HG03520 (cell line): ENCODE measurements around the gene PGC.

ENCODE experiments used
- ATAC-seq: cut with Tn5 transposase; IDR thresholded peaks from one replicate; pipeline ENCODE4 v1.9.1; 2021; ENCODE audit warnings: mild to moderate bottlenecking, moderate library complexity; ENCODE audit not compliant: unreplicated experiment

PGC gene

DNA sequence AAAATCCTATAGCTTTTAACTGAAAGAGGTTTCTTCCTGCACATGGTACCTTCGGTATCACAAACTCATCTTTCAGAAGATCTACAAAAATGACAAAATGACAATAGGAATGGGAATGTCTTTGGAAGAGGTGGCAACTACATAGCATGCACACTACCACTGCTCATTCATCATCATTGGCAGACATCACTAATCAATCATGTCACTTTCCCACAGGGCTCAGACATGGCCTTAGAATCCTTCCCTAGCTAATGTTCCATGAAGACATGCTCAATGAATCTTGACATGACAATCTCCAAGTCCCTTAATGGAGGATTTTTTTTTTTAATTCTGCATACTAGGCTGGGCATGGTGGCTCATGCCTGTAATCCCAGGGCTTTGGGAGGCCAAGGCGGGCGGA lies 3.2 kb upstream of the PGC start:
- ATAC-seq = no peak

DNA sequence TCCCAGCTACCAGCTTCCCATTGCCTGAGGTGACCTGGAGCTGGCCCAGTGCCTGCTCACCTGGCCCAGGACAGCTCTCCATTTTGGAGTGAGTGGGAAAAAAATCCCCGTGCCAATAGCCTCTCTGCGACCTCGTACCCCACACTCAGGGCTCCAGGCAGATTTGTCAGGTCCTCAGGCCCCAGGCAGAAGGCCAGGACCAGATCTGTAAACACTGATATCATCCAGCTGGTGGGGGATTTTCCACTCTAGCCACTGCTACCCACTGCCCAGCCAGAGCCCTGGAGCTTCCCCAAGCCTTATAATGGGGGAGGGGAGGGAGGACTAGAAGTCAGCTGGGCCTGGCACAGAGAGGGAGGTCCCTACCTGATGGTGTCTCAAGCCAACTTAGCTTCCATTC lies 1.3 kb upstream of the PGC start:
- no peak for ATAC-seq

DNA sequence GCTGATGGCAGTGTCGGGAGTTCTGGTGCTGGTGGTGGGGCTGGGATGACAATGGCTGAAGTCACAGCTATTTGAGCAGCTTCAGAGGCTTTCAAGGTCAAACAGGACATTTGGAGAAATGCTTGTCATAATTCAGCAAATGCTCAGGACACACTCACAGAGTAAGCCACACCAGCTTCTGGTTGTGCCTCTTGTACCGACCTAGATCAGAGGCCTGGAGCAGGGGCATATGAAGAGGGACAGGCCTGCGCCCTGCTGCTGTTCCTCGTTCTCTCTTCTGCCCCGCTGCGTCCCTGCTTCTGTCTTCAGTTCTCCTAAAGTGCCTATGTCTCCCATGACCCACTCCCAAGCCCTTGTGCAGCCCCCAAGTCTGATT lies 893 bp upstream of the PGC start:
- ATAC-seq = no peak

DNA sequence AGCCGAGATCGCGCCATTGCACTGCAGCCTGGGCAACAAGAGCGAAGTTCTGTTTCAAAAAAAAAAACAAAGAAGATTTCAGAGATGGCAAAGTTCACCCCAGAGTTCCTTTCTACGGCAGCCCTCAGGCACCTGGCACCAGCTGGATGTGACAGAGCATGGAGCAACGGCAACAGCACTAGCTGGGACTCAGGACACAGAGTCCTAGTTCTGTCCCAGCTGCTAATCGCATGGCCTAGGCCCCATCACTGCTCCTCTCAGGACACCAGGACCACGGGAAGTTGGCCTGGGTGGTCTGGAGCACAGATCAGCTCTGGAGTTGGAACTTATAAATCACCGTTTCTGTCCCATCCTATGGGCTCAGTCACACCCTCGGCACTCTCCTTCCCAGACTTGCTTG lies 1.1 kb downstream of the PGC start:
- no peak for ATAC-seq

DNA sequence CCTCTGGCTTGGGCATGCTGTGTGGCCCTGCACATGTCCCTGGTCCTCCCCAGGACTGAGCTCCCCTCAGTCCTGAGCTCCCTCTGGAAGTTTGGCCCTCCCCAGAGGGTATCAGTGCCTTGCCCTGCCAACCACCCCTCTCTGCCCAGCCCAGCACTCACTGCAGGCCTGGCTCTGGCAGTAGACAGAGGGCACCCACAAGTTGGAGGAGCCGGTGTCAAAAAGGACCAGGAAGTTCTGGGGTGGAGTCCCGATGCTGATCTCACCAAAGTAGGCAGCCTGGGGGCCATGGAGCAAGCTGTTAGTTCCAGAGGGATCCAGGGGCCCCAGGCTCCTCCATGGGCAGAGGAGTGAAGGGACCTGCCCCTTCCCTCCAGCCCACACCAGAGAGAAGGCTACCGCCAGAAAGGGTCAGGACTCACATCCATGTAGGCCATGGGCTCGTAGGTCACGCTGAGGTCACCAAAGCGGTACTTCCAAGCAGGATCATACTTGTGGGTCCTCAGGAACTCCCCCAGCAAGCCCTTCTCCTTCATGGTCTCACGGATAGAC lies 2.9 kb downstream of the PGC start:
- no peak for ATAC-seq

DNA sequence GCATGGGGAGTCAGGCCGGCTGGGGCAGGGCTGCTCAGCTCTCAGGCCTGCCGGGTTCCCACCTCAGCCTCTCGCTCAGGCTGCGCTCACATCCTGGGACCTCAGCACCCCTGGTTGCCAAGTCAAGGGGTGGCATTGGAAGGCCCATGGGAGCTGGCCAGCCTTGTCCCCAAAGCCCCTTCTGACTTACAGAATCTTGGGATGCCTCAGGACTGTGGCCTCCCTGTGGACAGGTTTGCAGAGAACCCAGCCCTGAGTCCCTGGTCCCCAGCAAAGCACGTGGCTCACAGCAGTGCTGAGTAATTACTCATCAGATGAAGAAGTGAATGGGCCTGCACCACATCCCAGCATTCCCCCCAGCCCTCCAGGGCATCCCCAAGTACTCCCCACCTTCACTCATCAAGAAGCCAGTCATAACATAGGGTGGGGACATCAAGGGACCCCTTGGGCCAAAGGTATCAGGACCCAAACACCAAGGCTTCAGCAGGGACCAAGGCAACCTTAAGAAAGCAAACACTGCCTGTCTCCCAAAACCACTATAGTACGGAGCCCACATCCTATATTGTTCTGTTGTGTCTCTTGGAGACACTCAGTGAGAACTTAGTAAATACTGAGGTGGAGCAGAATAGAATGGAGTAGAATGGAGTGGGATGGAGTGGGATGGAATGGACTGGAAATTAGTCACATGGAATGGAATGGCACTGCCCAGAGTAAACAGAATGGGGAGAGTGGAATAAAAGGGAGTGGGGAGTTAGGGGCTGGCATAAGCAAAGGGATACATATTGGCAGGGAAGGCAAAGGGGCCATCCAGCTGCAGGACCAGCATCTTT lies 3.6 kb downstream of the PGC start:
- no peak for ATAC-seq

DNA sequence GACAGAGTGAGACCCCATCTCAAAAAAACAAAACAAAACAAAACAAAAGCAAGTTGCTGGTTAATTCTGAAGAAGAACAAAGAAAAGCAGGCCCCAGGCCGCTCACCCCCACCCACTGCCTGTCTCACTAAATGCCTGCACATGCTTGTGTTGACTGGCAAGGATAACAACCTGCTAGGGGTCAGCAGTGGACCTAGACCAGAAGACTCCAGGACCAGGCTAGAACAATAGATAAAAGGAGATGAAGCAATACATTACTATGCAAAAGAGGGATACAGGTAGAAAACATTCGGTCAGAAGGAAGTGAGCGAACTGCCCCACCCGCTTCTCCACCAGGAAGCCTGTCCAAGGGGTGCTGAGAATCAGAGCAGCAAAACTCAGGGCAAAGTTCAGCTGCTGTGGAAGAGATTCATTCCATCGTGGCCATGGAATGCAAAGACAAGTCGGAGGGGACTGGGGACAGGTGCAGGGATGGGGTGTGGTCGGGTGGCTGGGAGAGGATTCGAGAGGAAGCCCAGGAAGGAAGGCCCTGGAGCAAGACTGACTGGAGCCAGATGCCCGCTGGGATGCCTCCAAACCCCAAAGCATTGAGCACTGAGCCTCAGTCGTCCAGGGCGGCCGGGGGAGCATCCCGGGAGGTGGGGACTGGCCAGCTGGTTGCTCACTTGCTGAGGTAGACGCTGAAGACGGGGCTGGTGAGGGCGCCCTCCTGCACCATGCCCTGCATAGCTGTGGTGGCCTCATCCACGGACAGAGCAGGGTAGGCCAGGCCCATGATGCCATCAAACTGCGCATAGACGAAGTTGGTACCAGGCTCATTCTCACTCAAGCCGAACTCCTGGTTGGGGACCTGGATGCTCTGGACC lies 5.3 kb downstream of the PGC start:
- no peak for ATAC-seq

DNA sequence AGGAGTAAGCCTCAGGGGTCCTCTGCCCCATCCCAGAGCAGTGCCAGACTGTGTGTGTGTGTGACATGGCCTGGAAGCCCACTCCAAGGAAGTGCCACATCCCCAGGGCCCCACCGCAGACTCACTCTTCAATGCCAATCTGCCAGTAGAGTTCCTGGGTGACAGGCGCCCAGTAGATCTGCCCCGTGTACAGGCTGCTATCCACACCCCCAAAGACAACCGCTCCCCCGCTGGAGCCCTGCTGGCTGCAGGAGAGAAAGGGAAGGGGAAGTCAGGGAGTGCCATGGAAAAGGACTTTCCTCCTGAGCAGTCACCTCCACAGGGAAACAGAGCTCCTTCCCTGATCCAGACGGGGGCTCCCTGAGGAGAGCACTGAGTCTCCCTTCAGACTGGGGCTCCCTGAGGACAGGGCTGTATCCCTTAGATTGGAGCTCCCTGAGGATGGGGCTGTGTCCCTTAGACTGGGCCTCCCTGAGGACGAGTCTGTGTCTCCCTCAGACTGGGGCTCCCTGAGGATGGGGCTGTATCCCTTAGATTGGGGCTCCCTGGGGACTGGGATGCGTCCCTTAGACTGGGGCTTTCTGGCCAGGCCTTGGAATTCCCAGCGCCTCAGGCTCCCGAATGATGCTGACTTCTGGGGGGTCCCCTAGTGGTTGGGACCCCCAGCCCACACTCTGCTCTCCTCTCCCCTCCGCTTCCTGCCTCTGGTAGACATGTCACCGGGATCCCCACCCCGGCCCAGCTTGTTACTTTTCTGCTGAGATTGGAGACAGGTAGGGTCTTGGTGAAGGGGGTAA lies 6.6 kb downstream of the PGC start:
- no peak for ATAC-seq

DNA sequence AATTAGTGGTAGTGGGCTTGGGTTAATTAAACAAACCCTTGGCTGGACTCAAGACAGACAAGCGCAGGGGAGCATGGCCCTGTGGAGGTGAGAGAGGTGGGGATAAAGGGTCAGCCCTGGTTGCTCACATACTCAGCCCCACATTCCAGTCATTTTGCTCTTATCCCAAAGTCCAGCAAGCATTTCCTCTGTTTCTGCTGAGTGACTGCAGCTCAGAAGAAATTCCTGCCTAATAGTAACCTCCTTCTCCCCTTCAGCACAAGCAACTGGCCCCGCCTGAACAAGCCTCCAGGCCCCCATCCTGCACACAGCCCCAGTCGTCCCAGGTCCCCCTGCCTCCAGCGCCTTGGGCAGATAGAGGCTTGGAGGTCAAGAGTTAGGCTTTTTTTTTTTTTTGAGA lies 8.2 kb downstream of the PGC start:
- no peak for ATAC-seq

DNA sequence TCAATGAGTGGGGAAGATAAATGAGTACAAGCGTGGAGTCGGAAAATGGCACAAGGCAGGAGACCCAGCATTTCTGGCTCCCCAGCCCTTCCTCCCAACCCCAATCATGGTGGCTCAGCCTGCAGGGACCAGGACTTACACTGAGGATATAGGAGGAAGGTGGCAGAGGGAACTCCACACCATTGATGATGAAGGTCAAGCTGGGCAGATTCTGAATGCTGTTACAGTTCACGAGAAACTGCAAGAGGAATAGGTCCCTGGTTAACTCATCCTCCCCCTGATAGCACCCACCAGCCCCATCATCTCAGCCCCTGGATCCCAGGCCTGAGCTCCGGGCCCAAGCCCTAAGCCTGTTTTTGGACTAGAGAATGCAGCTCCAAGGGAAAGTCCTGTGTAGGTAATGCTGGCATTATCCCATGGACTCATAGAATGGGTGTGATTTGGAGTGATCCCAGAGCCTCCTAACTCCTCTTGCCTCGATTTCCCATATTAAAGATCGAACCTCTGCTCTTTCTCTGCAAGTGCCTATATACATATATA lies 9.5 kb downstream of the PGC start:
- no peak for ATAC-seq

DNA sequence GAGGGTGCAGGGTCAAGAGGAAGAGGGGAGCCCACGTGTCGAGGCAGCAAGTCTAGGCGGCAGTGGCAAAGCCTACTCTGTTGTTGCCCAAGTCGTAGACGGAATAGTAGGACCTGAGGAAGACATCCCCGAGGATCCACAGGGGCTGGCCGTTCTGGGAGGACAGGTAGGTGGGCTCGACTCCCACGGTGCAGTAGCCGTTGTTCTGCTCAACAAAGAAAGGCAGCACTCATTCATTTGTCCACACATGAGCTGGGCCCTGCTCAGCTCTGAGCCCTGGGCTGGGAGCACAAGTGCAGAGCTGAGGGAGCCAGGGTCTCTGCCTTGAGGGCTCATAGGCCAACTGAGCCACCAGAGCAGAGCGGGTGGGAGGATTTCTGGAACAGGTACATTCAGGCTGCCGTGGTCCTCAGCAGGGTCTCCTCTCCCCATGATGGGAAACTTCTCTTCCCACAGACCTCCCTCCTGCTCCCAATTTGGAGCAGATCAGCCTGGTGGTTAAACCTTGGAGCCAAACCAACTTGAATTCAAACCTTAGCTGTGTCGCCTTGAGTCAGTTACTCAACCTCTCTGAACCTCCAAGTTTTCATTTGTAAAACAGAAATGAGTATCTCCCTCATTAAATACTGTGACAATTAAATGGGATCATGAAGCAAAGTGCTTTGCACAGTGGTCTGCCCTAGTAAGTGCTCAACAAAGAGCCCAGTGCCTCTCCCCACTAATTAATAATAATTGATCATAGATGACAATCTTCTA lies 10.2 kb downstream of the PGC start:
- no peak for ATAC-seq

DNA sequence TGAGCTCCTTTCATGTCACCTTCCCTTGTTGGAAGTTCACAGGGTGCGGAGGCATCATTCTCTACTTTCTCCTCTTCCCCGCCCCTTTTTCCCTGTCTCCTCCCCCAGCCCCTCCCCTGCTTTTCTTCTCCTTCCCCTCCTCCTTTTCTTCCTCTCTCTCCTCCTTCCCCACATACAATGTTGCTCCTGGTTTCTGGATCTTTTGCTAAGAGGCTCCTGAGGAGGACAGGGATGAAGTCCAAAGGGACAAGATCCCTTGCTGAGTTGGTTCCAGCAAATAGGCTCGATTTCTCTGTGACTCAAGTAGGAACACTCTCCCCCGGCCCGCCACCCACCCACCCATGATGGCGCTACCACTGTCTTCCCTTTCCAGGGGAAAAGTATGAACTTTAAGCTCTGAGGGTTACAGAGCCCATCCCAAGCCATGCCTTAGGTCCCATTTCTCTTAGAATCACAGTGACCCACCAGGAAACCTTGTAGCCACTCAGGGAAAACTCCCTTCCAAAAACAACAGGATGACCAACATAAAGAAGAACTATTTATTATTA lies 10.9 kb downstream of the PGC start:
- no peak for ATAC-seq

DNA sequence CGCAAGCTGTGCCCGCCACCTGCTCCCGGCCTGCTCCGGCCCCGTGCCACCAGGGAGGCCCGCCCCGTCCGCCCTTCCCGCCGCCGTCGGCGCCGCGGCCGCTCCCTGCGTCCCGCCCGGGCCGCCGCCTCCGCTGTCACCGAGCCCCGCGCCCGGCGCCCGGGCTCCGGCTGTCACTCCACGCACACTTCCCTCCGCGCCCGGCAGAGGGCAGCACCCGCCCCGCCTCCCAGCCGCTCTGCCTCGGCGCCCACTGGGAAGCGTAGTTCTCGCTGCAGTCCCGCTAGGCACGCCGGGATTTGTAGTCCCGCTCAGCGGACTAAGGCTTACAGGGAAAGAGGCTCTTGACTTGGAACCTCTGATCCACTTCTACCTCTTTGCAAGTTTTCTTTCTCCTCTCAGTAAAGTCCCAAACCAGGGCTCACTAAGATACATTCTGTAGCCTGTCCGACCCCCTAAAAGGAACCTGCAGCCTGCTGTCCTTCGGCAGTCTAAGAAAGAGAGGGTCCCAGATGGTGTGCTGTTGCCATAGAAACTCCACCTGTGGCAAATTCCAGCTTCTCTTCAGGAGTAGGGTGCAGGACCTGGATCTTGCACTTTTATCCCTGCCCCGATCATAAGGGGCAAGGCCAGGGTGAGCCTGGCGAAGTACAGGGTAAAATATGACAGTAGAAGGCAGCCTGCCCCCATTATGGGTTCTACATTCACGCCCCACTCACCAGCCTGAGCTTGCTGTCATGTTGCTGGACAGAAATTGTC lies 11.6 kb downstream of the PGC start, which contains the start of gene TFEB:
Gene TFEB (minus strand): TSS at position 182 of the 759 bp plus-strand sequence. CDS start 44,395 bp downstream, outside the sequence.
- ATAC-seq = peak; percentile 44

DNA sequence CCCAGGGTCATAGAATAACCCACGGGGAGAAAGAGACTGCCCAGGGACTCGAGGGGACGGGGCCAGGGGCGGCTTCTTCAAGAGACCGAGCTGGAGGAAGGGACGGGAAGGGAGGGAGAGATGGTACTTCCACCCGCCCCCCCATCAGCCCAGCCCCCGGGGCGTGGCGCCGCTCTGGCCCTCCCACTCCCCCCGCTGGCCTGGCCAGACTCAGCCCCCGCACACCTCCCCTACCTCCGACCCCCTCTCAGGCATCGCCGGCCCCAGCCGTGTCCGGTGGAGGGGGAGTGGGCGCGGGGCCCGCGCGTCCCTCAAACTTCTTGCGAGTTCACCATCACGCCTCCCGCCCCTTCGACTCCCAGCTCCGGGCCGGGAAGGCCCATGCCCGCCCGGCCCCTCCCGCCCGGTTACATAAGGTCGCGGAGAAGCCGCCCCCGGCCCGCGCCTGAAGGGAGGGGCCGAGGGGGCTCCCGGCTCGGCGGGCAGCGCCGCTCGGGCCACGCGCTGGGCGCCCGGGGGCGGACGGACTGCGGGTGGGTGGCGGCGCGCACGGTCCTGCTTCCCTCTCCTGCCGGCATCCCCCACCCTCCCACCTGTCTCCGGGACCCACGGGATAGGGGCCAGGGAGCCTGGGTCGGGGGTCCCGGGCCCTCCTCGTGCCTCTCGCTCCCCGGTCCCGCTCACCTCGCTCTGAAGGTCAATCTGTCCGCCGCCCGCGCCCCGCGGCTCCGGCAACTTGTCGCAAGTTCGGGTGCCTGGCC lies 12.4 kb downstream of the PGC start:
- ATAC-seq = peak; percentile 15

DNA sequence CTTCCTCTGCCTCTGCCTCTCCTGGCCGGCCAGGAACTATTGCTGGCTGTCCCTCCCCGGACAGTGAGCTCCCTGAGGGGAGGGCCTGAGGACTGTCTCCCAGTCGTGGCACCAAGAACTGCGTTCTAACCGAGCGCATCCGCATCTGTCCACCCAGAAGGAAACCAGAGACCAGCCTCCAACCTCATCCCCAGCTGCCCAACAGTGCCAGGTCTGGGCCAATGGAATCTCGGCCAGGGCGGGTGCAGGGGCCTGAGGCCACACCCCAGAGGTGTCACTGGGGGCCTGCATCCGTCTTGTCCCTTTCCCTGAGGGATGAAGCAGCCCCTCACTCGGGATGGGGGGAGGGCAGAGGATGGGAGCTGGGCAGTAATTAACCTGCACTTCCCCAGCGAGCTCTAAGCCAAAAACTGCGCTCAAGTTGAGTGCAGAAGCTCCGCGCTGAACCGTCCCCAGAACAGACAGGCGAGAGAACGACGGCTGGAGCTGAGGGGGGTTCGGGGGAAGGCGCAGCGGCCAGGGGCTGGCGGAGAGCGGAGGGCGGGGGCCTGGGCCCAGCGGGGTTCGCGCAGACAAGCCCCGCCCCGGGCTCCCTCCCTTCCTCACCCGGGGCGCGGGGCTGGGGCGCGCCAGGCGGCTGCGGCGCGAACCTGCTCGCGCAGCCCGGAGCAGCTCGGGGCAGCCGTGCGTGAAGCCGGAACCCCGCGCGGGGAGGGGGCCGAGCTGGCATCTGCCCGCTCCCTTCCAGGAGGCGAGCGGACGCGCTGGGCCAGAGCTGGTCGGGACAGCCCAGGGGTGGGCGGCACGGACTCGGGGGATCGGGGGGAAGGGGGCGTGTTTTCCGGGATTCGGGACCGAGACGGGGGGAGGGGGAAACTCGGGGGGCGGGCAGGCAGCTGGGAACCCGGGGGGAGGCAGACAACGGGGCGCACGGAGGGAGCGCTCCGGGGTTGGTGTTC lies 13.2 kb downstream of the PGC start:
- peak; percentile 37 for ATAC-seq

DNA sequence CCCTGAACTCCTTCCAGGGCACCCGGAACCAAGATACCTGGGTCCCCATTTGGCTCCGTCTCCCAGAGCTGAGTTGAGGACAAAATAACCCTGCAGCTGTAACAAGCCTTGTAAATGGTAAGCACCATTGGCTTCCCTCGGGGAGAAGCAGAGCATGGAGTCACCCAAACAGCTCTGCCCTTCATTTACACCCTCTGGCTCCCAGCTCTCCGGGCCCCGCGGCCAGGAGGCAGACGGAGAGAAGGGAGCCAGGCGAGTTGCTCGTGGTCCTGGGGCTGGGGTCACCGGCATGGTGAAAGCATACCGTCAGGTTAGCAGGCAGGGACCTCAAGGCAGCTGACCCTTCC lies 13.9 kb downstream of the PGC start:
- no peak for ATAC-seq
